GM21717 (cell line): Measurements from ENCODE around the gene CLEC16A.
"Not testable (repeated sequence)": the region's sequence is repeated elsewhere in the genome, so short reads cannot be mapped to it uniquely, and the experiment has no call there.

Experiments
- ATAC-seq: cut with Tn5 transposase; IDR thresholded peaks from one replicate; pipeline ENCODE4 v1.9.1; 2021; ENCODE audit warnings: mild to moderate bottlenecking, moderate library complexity; ENCODE audit not compliant: unreplicated experiment

Gene CLEC16A

GRCh38 chr16:10923146-10923649 lies 21.2 kb upstream of the CLEC16A start:
- ATAC-seq = no peak

GRCh38 chr16:10923650-10924214 lies 20.6 kb upstream of the CLEC16A start:
- ATAC-seq = no peak

- ATAC-seq = not testable (repeated sequence)
Observed at GRCh38 chr16:10925285-10925684, 19.1 kb upstream of the CLEC16A start.

GRCh38 chr16:10926094-10926493 lies 18.3 kb upstream of the CLEC16A start:
- ATAC-seq = no peak

GRCh38 chr16:10926867-10927266 lies 17.5 kb upstream of the CLEC16A start:
- no peak for ATAC-seq

- ATAC-seq = no peak
Observed at GRCh38 chr16:10927497-10928112, 16.8 kb upstream of the CLEC16A start.

GRCh38 chr16:10929097-10929496 lies 15.3 kb upstream of the CLEC16A start:
- ATAC-seq = not testable (repeated sequence)

- no peak for ATAC-seq
Observed at GRCh38 chr16:10929853-10930754, 14.3 kb upstream of the CLEC16A start.

GRCh38 chr16:10930755-10931093 lies 13.6 kb upstream of the CLEC16A start:
- no peak for ATAC-seq

- no peak for ATAC-seq
Observed at GRCh38 chr16:10931134-10931533, 13.2 kb upstream of the CLEC16A start.

- ATAC-seq = no peak
Observed at GRCh38 chr16:10931977-10932632, 12.3 kb upstream of the CLEC16A start.

- no peak for ATAC-seq
Observed at GRCh38 chr16:10932959-10933710, 11.2 kb upstream of the CLEC16A start.

GRCh38 chr16:10933865-10934264 lies 10.5 kb upstream of the CLEC16A start:
- no peak for ATAC-seq

GRCh38 chr16:10934325-10935107 lies 9.8 kb upstream of the CLEC16A start:
- ATAC-seq = no peak

- no peak for ATAC-seq
Observed at GRCh38 chr16:10935226-10935915, 9.0 kb upstream of the CLEC16A start.

- ATAC-seq = no peak
Observed at GRCh38 chr16:10936272-10936984, 7.9 kb upstream of the CLEC16A start.

GRCh38 chr16:10937068-10937859 lies 7.1 kb upstream of the CLEC16A start:
- no peak for ATAC-seq

GRCh38 chr16:10938321-10938720 lies 6.0 kb upstream of the CLEC16A start:
- no peak for ATAC-seq
